Cardiac muscle cell (in vitro differentiated cells and primary cell): Measurements from ENCODE around the gene ZNF408. TPM values are rescaled to one million over a fixed set of nuclear protein-coding genes. Genes with fewer than 3 reads are reported as not detected.

Source experiments
- DNase-seq, 2 donors: peaks; one replicate each; pipeline versions ENCODE4 v3.0.0 to v3.0.0-alpha.2; 2010 to 2017; ENCODE audit warnings: low read depth in 1 of 2, low spot score in 1 of 2
- H3K27ac ChIP-seq: fragments of 200-600 bp; sonication (generic); 2 replicates; pipeline ENCODE4 v1.5.1; 2016
- H3K27me3 ChIP-seq: fragments of 200-600 bp; sonication (generic); 2 replicates; pipeline ENCODE4 v1.6.0; 2016; ENCODE audit warnings: control low read depth
- H3K36me3 ChIP-seq: fragments of 200-600 bp; sonication (generic); 2 replicates; pipeline ENCODE4 v1.5.1; 2016; ENCODE audit warnings: control low read depth
- H3K4me1 ChIP-seq: fragments of 200-600 bp; sonication (generic); 2 replicates; pipeline ENCODE4 v1.8.1; 2017; ENCODE audit warnings: low read depth, mild to moderate bottlenecking, mixed run types
- H3K4me3 ChIP-seq: fragments of 200-600 bp; sonication (generic); 2 replicates; pipeline ENCODE4 v1.5.1; 2016; ENCODE audit warnings: mild to moderate bottlenecking
- H3K9me3 ChIP-seq: fragments of 200-600 bp; sonication (generic); 2 replicates; pipeline ENCODE4 v1.5.1; 2017; ENCODE audit warnings: low read depth, mild to moderate bottlenecking, control low read depth
- polyA plus RNA-seq: library from polyadenylated mRNA; unstranded; fragments of >200 nt; fragmentation: Nextera tagmentation; extraction: Ambion mirVana; gene quantifications from 2 replicates; pipeline ENCODE4 v1.2.1, GENCODE V29; 2016
- total RNA-seq: library from RNA; depleted of rRNA; stranded (reverse); fragments of >200 nt; gene quantifications from 2 replicates; pipeline ENCODE4 v1.2.3, GENCODE V29; 2016
- TF ChIP-seq, protein P1 (sequence below): IDR thresholded peaks from 2 replicates; pipeline ENCODE4 v1.5.1; 2012; ENCODE audit warnings: low read depth, mild to moderate bottlenecking, low read length

ZNF408 gene
- total and polyA plus RNA-seq, 2 experiments from 2014 or later: 23.1 to 23.7 TPM

DNA sequence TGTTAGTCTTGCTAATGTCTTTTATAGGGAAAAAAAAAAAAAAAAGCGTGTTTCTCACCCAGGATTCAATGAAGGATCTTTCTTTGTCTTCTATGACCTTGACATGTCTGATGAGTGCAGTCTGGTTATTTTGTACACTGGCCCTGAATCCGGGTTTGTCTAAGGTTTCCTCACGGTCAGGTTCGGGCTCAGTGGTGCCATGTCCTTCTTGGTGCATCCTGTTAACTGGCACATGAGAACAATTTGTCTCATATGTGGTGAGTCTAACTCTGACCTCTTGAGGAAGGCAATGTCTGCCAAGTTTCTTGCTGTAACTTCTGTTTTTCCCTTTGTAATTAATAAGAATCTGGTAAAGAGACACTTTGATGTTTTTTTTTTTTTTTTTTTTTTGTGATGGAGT is 30.7 kb downstream of the ZNF408 start:
- H3K4me3 ChIP-seq: no peak overlapping the region
- no peaks in the 10 kb centered on the region for H3K9me3 ChIP-seq
- H3K36me3 ChIP-seq: no peaks in the 10 kb centered on the region
- TF ChIP-seq, protein P1, sequence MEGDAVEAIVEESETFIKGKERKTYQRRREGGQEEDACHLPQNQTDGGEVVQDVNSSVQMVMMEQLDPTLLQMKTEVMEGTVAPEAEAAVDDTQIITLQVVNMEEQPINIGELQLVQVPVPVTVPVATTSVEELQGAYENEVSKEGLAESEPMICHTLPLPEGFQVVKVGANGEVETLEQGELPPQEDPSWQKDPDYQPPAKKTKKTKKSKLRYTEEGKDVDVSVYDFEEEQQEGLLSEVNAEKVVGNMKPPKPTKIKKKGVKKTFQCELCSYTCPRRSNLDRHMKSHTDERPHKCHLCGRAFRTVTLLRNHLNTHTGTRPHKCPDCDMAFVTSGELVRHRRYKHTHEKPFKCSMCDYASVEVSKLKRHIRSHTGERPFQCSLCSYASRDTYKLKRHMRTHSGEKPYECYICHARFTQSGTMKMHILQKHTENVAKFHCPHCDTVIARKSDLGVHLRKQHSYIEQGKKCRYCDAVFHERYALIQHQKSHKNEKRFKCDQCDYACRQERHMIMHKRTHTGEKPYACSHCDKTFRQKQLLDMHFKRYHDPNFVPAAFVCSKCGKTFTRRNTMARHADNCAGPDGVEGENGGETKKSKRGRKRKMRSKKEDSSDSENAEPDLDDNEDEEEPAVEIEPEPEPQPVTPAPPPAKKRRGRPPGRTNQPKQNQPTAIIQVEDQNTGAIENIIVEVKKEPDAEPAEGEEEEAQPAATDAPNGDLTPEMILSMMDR: no peak
- H3K4me1 ChIP-seq: no peaks in the 10 kb centered on the region
- no peak overlapping the region for H3K27ac ChIP-seq
- no peaks in the 10 kb centered on the region for H3K27me3 ChIP-seq
- no peak for DNase-seq

GRCh38 chr11:46733234-46733633 is 32.4 kb downstream of the ZNF408 start:
- no peaks in the 10 kb centered on the region for H3K27me3 ChIP-seq
- TF ChIP-seq, protein P1: no peak
- no peak for DNase-seq
- no peaks in the 10 kb centered on the region for H3K36me3 ChIP-seq
- H3K9me3 ChIP-seq: no peaks in the 10 kb centered on the region
- no peak overlapping the region for H3K27ac ChIP-seq
- H3K4me3 ChIP-seq: no peak overlapping the region
- H3K4me1 ChIP-seq: no peaks in the 10 kb centered on the region

DNA sequence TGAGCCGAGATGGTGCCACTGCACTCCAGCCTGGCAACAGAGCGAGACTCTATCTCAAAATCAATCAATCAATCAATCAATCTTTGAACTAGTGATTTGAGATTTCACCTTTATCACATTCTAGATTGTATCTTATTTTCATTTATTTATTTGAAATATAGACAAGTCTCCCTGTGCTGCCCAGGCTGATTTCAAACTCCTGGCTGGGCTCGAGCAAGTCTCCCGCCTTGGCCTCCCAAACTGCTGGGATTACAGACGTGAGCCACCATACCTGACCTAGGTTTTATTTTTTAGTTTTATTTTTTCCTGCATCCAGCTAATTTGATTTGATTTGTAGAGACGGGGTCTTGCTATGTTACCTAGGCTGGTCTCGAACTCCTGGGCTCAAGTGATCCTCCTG is 35.3 kb downstream of the ZNF408 start:
- no peaks in the 10 kb centered on the region for H3K27me3 ChIP-seq
- TF ChIP-seq, protein P1: no peak
- H3K27ac ChIP-seq: no peak overlapping the region
- H3K36me3 ChIP-seq: no peaks in the 10 kb centered on the region
- no peaks in the 10 kb centered on the region for H3K9me3 ChIP-seq
- no peak overlapping the region for H3K4me3 ChIP-seq
- no peaks in the 10 kb centered on the region for H3K4me1 ChIP-seq
- DNase-seq: no peak

DNA sequence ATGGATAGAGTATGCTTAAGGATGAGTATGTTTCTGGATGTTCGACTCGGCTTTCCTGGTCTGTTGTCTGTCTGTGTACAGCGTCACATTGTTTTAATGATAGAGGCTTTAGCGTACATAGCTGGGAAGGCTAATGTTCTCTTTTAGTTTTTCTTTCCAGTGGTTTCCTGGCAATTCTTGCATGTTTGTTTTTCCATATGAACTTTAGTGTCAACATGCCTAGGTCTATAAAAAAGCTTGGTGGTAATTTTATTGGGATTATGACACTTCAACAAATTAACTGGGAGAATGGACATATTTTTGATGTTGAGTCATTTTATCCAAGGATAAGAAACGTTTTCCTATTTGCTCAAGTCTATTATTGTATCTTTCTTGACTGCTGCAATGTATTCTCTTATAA is 35.8 kb downstream of the ZNF408 start:
- no peaks in the 10 kb centered on the region for H3K4me1 ChIP-seq
- TF ChIP-seq, protein P1: no peak
- DNase-seq: no peak
- H3K27ac ChIP-seq: no peak overlapping the region
- H3K27me3 ChIP-seq: no peaks in the 10 kb centered on the region
- no peaks in the 10 kb centered on the region for H3K9me3 ChIP-seq
- H3K4me3 ChIP-seq: no peak overlapping the region
- H3K36me3 ChIP-seq: peaks cover 2% of the 10 kb centered on the region

DNA sequence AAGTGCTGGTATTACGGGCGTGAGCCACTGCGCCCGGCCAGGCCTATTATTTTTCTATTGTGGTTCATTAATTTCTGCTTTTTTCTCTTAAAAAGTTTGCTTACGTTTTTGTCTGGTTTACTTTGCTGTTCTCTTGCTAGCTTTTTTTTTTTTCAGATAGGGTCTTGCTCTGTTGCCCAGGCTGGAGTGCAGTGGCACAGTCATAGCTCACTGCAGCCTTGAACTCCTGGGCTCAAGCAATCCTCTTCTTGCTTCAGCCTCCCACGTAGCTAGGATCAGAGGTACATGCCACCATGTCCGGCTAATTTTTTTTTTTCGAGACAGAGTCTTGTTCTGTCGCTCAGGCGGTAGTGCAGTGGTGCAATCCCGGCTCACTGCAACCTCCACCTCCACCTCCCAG is 36.9 kb downstream of the ZNF408 start:
- Histone ChIP-seq H3K4me1 (no peaks in the 10 kb centered on the region), H3K36me3 (peaks cover 11% of the 10 kb centered on the region), H3K9me3 (no peaks in the 10 kb centered on the region), H3K27me3 (no peaks in the 10 kb centered on the region), H3K27ac (no peak overlapping the region), H3K4me3 (no peak overlapping the region)
- DNase-seq: no peak
- TF ChIP-seq, protein P1: no peak

DNA sequence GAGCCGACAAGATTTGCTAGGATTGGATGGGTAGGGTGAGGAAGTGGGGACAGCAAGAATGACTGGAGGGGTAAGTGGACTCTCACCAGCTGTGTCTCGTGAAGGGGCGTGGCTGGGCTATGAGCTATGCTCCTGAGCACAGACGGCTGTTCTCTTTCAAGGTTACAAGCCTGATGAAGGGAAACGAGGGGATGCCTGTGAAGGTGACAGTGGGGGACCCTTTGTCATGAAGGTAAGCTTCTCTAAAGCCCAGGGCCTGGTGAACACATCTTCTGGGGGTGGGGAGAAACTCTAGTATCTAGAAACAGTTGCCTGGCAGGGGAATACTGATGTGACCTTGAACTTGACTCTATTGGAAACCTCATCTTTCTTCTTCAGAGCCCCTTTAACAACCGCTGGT is 38.1 kb downstream of the ZNF408 start:
- Histone ChIP-seq H3K27me3 (no peaks in the 10 kb centered on the region), H3K4me3 (no peak overlapping the region), H3K4me1 (no peaks in the 10 kb centered on the region), H3K36me3 (peaks cover 22% of the 10 kb centered on the region), H3K9me3 (no peaks in the 10 kb centered on the region), H3K27ac (no peak overlapping the region)
- TF ChIP-seq, protein P1: no peak
- DNase-seq: no peak
